H1 (cell line): ENCODE results near the gene CA5A. TPM values are rescaled to one million over a fixed set of nuclear protein-coding genes. Genes with fewer than 3 reads are reported as not detected.

ENCODE experiments used
- CTCF ChIA-PET: fragments of 300-600 bp; sonication (Branson Sonifier 250); formaldehyde crosslinking; loops from one replicate; lab custom pipeline; 2021; ENCODE audit not compliant: partially characterized antibody; lab: Charles Lee
- POLR2A ChIA-PET: fragments of 300-600 bp; sonication (Branson Sonifier 250); formaldehyde crosslinking; loops from one replicate; lab custom pipeline; 2021; ENCODE audit warnings: inconsistent platforms; ENCODE audit not compliant: partially characterized antibody; lab: Charles Lee
- DNase-seq, 2 experiments: peaks; one replicate each; pipeline versions ENCODE4 v3.0.0 to v3.0.0-alpha.2; 2010 to 2022; ENCODE audit warnings: low spot score in 2 of 2, low read depth in 1 of 2, mixed read lengths in 1 of 2
- FAIRE-seq: peaks from 2 replicates; lab custom pipeline; 2011; peaks lifted over from hg19 to GRCh38; lab: Jason Lieb, UNC
- H2AFZ ChIP-seq: 2 replicates; pipeline ENCODE4 v1.8.1; 2012; ENCODE audit warnings: low read length, inconsistent platforms
- H2AK5ac ChIP-seq: 2 replicates; pipeline ENCODE4 v1.6.1; 2013; ENCODE audit warnings: low read depth, low read length
- H2BK120ac ChIP-seq: replicated peaks from 2 replicates; pipeline ENCODE3; 2013; ENCODE audit warnings: low read depth, low read length, inconsistent platforms
- H2BK12ac ChIP-seq: 2 replicates; pipeline ENCODE4 v1.6.1; 2013; ENCODE audit warnings: low read depth, low read length
- H2BK15ac ChIP-seq: 2 replicates; pipeline ENCODE4 v1.6.1; 2013; ENCODE audit warnings: low read length
- H2BK20ac ChIP-seq: 2 replicates; pipeline ENCODE4 v1.6.1; 2013; ENCODE audit warnings: low read length
- H2BK5ac ChIP-seq: 2 replicates; pipeline ENCODE4 v1.6.1; 2013; ENCODE audit warnings: low read depth, low read length
- H3K14ac ChIP-seq: 2 replicates; pipeline ENCODE4 v1.6.1; 2013; ENCODE audit warnings: inconsistent platforms; ENCODE audit not compliant: insufficient read length
- H3K18ac ChIP-seq: 2 replicates; pipeline ENCODE4 v1.6.1; 2013; ENCODE audit warnings: low read length; ENCODE audit errors: extremely low read depth
- H3K23ac ChIP-seq: 2 replicates; pipeline ENCODE4 v1.6.1; 2013; ENCODE audit warnings: inconsistent platforms; ENCODE audit not compliant: insufficient read length
- H3K23me2 ChIP-seq: 2 replicates; pipeline ENCODE4 v1.6.1; 2013; ENCODE audit warnings: low read depth, low read length
- H3K27ac ChIP-seq: 2 replicates; pipeline ENCODE4 v1.6.1; 2011; ENCODE audit warnings: low read depth, low read length, inconsistent platforms
- H3K27me3 ChIP-seq, 4 experiments: replicated peaks in 1 of 4; 1 replicate in 1 of 4; 2 replicates in 3 of 4; pipeline versions ENCODE4 v1.6.1 to v1.8.1; 2011 to 2013; ENCODE audit warnings: low read length in 3 of 4, mild to moderate bottlenecking in 3 of 4, inconsistent platforms in 2 of 4, mixed read lengths in 2 of 4, moderate library complexity in 1 of 4; ENCODE audit not compliant: control insufficient read depth in 3 of 4, insufficient read depth in 3 of 4; ENCODE audit errors: extremely low read depth in 1 of 4
- H3K36me3 ChIP-seq, 4 experiments: 2 replicates each; pipeline versions ENCODE4 v1.6.1 to v1.8.1; 2011 to 2013; ENCODE audit warnings: mild to moderate bottlenecking in 4 of 4, low read length in 3 of 4, moderate library complexity in 2 of 4, control low read depth in 1 of 4, inconsistent platforms in 1 of 4; ENCODE audit not compliant: insufficient read depth in 4 of 4, control insufficient read depth in 2 of 4
- H3K4ac ChIP-seq: replicated peaks from 2 replicates; pipeline ENCODE3; 2013; ENCODE audit warnings: low read length, low read depth, mixed read lengths, inconsistent platforms; ENCODE audit not compliant: insufficient read length
- H3K4me1 ChIP-seq, 4 experiments: replicated peaks in 1 of 4; 1 replicate in 1 of 4; 2 replicates in 3 of 4; pipeline versions ENCODE4 v1.6.1 to v1.8.1; 2011 to 2013; ENCODE audit warnings: low read length in 3 of 4, inconsistent platforms in 2 of 4, mixed read lengths in 1 of 4; ENCODE audit not compliant: insufficient read depth in 4 of 4, control insufficient read depth in 3 of 4
- H3K4me2 ChIP-seq, 2 experiments: 2 replicates each; pipeline versions ENCODE4 v1.6.1 to v1.8.1; 2011 to 2013; ENCODE audit warnings: low read depth in 2 of 2, low read length in 2 of 2, control low read depth in 1 of 2, inconsistent platforms in 1 of 2, mild to moderate bottlenecking in 1 of 2; ENCODE audit not compliant: insufficient read depth in 1 of 2
- H3K4me3 ChIP-seq, 4 experiments: fragments of 200-600, 300-600 bp in 1 of 4; sonication (generic), shearing (Covaris generic), sonication (Bioruptor Twin) in 1 of 4; 2 replicates each; pipeline versions ENCODE4 v1.5.1 to v1.8.1; 2011 to 2016; ENCODE audit warnings: low read length in 4 of 4, low read depth in 3 of 4, control low read depth in 2 of 4, inconsistent platforms in 2 of 4, mild to moderate bottlenecking in 2 of 4, mixed read lengths in 1 of 4, moderate library complexity in 1 of 4; ENCODE audit not compliant: insufficient read depth in 2 of 4; ENCODE audit errors: extremely low read depth in 1 of 4
- H3K56ac ChIP-seq: replicated peaks from 2 replicates; pipeline ENCODE3; 2013; ENCODE audit warnings: low read depth, mild to moderate bottlenecking, mixed read lengths, low read length, inconsistent platforms; ENCODE audit not compliant: insufficient read length
- H3K79me1 ChIP-seq: 2 replicates; pipeline ENCODE4 v1.6.1; 2013; ENCODE audit warnings: low read depth, low read length, control low read depth
- H3K79me2 ChIP-seq, 2 experiments: 2 replicates each; pipeline versions ENCODE4 v1.6.1 to v1.8.1; 2012 to 2013; ENCODE audit warnings: low read length in 2 of 2, mild to moderate bottlenecking in 2 of 2, inconsistent platforms in 1 of 2; ENCODE audit not compliant: insufficient read depth in 2 of 2, control insufficient read depth in 1 of 2
- H3K9ac ChIP-seq, 4 experiments: replicated peaks in 1 of 4; 1 replicate in 1 of 4; 2 replicates in 3 of 4; pipeline versions ENCODE4 v1.6.1 to v1.8.1; 2011 to 2013; ENCODE audit warnings: low read depth in 3 of 4, low read length in 3 of 4, control low read depth in 2 of 4, mild to moderate bottlenecking in 2 of 4, moderate library complexity in 2 of 4, inconsistent platforms in 1 of 4; ENCODE audit errors: extremely low read depth in 1 of 4
- H3K9me3 ChIP-seq, 2 experiments: 2 replicates each; pipeline versions ENCODE4 v1.6.1 to v1.8.1; 2012 to 2013; ENCODE audit warnings: mild to moderate bottlenecking in 2 of 2, moderate library complexity in 2 of 2, control low read depth in 1 of 2, inconsistent platforms in 1 of 2, low read depth in 1 of 2, low read length in 1 of 2, mixed read lengths in 1 of 2; ENCODE audit not compliant: insufficient read depth in 2 of 2
- H4K20me1 ChIP-seq, 2 experiments: replicated peaks in 1 of 2; 2 replicates each; pipeline versions ENCODE3 to v1.8.1; 2011 to 2013; ENCODE audit warnings: inconsistent platforms in 2 of 2, low read length in 2 of 2, mild to moderate bottlenecking in 1 of 2; ENCODE audit not compliant: insufficient read depth in 2 of 2, control insufficient read depth in 1 of 2
- H4K5ac ChIP-seq: 2 replicates; pipeline ENCODE4 v1.6.1; 2013; ENCODE audit warnings: low read length, low read depth, mixed read lengths, inconsistent platforms; ENCODE audit not compliant: insufficient read length
- H4K8ac ChIP-seq: 2 replicates; pipeline ENCODE4 v1.8.0; 2013; ENCODE audit warnings: mild to moderate bottlenecking, moderate library complexity, low read length, inconsistent platforms; ENCODE audit not compliant: insufficient read depth; ENCODE audit errors: extremely low read depth
- H4K91ac ChIP-seq: replicated peaks from 2 replicates; pipeline ENCODE3; 2013; ENCODE audit warnings: low read length, mixed read lengths, inconsistent platforms; ENCODE audit not compliant: insufficient read length
- BACH1 ChIP-seq: IDR thresholded peaks from 2 replicates; pipeline ENCODE4 v1.6.1; 2012; ENCODE audit warnings: low read length, improper control_type of control experiment
- PHF8 ChIP-seq: fragments of 200-600 bp; sonication (generic); conservative IDR thresholded peaks from 2 replicates; pipeline ENCODE4 v1.7.1; 2012; ENCODE audit warnings: low read depth, mild to moderate bottlenecking, inconsistent platforms, low read length, moderate library complexity
- SP1 ChIP-seq: IDR thresholded peaks from 2 replicates; pipeline ENCODE4 v1.6.1; 2011; ENCODE audit warnings: low read depth, low read length
- SUZ12 ChIP-seq: fragments of 200-600 bp; sonication (generic); IDR thresholded peaks from 2 replicates; pipeline ENCODE4 v1.6.1; 2012; ENCODE audit warnings: mild to moderate bottlenecking, inconsistent platforms, low read length, moderate library complexity, mixed read lengths
- USF2 ChIP-seq: IDR thresholded peaks from 2 replicates; pipeline ENCODE4 v1.6.1; 2011; ENCODE audit warnings: low read length, improper control_type of control experiment
- WGBS, 2 experiments: shearing (Covaris generic) in 1 of 2; methylation state at CpG; one replicate each; pipeline versions ENCODE4 v1.1.6 to v1.1.7; 2013 to 2015; ENCODE audit warnings: low lambda C conversion rate in 2 of 2, mixed read lengths in 2 of 2, inconsistent platforms in 1 of 2, low coverage in 1 of 2, missing lambda C conversion rate in 1 of 2; ENCODE audit not compliant: insufficient replicate concordance in 2 of 2, insufficient coverage in 1 of 2, insufficient read length in 1 of 2; ENCODE audit errors: extremely low coverage in 1 of 2, missing lambda C conversion rate in 1 of 2; 5-methylcytosine and 5-hydroxymethylcytosine counted together
- polyA plus RNA-seq, 7 experiments: library from polyadenylated mRNA; depleted of rRNA in 3 of 7; stranded (reverse) in 5 of 7; unstranded in 2 of 7; fragments of >200 nt in 5 of 7; fragments of 200-250 nt in 2 of 7; gene quantifications; 1 replicate in 5 of 7; 2 replicates in 1 of 7; 4 replicates in 1 of 7; pipeline versions ENCODE4 v1.2.1 to v1.2.3, GENCODE V29; 2011 to 2013; ENCODE audit warnings: missing spikeins in 2 of 7, mixed read lengths in 2 of 7
- total RNA-seq: library from RNA; stranded (reverse); fragmentation: NEBNext Ultra II Directional; extraction: Animal tissue kit (Norgen Biotek cat#: 25700); gene quantifications from 2 replicates; pipeline ENCODE4 v1.2.1, GENCODE V29; 2021

CA5A gene
- total and polyA plus RNA-seq, 2 of the 8 experiments (the other 6 are each of a cell fraction or from before 2014, with no cell fraction given), result not detected

- Histone ChIP-seq H3K4ac (no peak overlapping the region), H4K8ac (0 out of 2 replicates have a peak overlapping the region, but pooled peaks have one; percentile 63), H3K23me2 (no peaks in the 10 kb centered on the region), H3K9me3 (no peaks in the 10 kb centered on the region), H3K27ac (no peak overlapping the region), H2BK20ac (no peak overlapping the region), H4K20me1 (peaks cover 8 to 10% of the 10 kb centered on the region in 2 experiments), H3K14ac (no peak overlapping the region), H3K4me2 (no peak overlapping the region), H2AK5ac (no peak overlapping the region), H3K79me1 (peaks cover 4% of the 10 kb centered on the region), H3K23ac (no peak overlapping the region), H3K56ac (no peak overlapping the region), H2BK15ac (no peak overlapping the region), H4K5ac (no peak overlapping the region), H3K27me3 (no peaks in the 10 kb centered on the region), H3K4me1 (no peaks in the 10 kb centered on the region), H3K9ac (no peak overlapping the region), H2BK5ac (no peak overlapping the region; the same call in 1 of the 2 replicates), H3K4me3 (no peak overlapping the region), H3K18ac (no peak overlapping the region), H2BK12ac (no peak overlapping the region), H3K79me2 (peaks cover 0 to 18% of the 10 kb centered on the region in 2 experiments; a peak in 2 of 4 replicates), H2AFZ (no peak overlapping the region), H4K91ac (no peak overlapping the region), H3K36me3 (peaks cover 9 to 68% (median 47%) of the 10 kb centered on the region in 4 experiments; a peak in 6 of 8 replicates), H2BK120ac (no peak overlapping the region)
- DNase-seq (no peak), FAIRE-seq (no peak)
- ChIA-PET CTCF (interaction anchor here (0.7 to 9.8 kb wide), 14 partner anchors 8 to 507 kb away, joined by 3 to 115 read pairs (median 4); no protein-coding TSS in a partner anchor), POLR2A (interaction anchor here (1.2 to 27.1 kb wide), 6 partner anchors 9 to 60 kb away, joined by 4 to 507 read pairs (median 18); partner anchors contain the start of gene SLC7A5)
- TF ChIP-seq SUZ12 (no peak), SP1 (peak; percentile 44; the same call in 1 of the 2 replicates), BACH1 (no peak), USF2 (no peak), PHF8 (no peak)
- WGBS, 2 experiments, result 93% methylated on average over 21 of the region's 27 CpGs; no CpG with 5 or more reads in 1 of the 2 experiments
Observed at GRCh38 chr16:87838643-87839541, 97.4 kb downstream of the CA5A start.
